ENCODE measurements around the gene PEX14. TPM values are rescaled to one million over a fixed set of nuclear protein-coding genes. Genes with fewer than 3 reads are reported as not detected.

PEX14 gene
- total and polyA plus RNA-seq, 2 experiments from 2014 or later: 17.6 to 19.6 TPM

DNA sequence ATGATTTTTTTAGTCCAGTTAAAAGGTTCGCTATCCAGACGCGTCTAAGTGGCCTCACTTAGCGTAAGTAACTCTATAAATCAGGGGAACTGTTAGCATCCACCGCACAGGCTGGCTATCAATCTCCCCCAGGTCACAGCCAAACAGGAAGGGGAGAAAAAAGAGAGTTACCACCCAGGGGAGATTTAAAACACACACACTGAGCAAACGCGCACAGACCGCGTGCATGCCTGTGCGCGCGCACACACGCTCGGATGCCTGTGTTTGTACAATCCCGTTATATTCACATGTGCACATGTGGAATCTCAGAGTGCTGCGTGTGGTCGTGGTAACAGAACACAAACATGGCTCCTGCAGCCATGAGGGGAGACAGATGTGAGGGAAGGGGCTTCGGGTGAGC, 196.3 kb downstream of the PEX14 start:
- no peak overlapping the region for H2AFZ ChIP-seq
- no peak for TF ChIP-seq NANOG (IDR thresholded peaks at IDR 0.05; ENCODE audit: borderline replicate concordance)
- TF ChIP-seq CREB1 (CRISPR knock-in tag; IDR thresholded peaks at IDR 0.05; ENCODE audit: low read depth): no peak
- TF ChIP-seq EZH2 (IDR thresholded peaks at IDR 0.05; ENCODE audit: low read depth, unreplicated experiment): no peak
- no peak for TF ChIP-seq POLR2AphosphoS5 (IDR thresholded peaks at IDR 0.05; ENCODE audit: low read depth)
- TF ChIP-seq, protein P1, sequence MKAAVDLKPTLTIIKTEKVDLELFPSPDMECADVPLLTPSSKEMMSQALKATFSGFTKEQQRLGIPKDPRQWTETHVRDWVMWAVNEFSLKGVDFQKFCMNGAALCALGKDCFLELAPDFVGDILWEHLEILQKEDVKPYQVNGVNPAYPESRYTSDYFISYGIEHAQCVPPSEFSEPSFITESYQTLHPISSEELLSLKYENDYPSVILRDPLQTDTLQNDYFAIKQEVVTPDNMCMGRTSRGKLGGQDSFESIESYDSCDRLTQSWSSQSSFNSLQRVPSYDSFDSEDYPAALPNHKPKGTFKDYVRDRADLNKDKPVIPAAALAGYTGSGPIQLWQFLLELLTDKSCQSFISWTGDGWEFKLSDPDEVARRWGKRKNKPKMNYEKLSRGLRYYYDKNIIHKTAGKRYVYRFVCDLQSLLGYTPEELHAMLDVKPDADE (IDR thresholded peaks at IDR 0.05): no peak
- no peak for TF ChIP-seq CTCF (conservative IDR thresholded peaks at IDR 0.05; ENCODE audit: low read depth in 2 of 2)
- no peak for TF ChIP-seq JUNB (IDR thresholded peaks at IDR 0.05; ENCODE audit: unreplicated experiment)
- no peak for TF ChIP-seq REST (IDR thresholded peaks at IDR 0.05; ENCODE audit: unreplicated experiment)
- no peak for TF ChIP-seq ZNF462 (CRISPR knock-in tag; IDR thresholded peaks at IDR 0.05)
- TF ChIP-seq EZH2phosphoT487 (IDR thresholded peaks at IDR 0.05; ENCODE audit: unreplicated experiment): no peak
- no peak for TF ChIP-seq ZNF114 (CRISPR knock-in tag; IDR thresholded peaks at IDR 0.05)
- no peak for TF ChIP-seq STAT1 (IDR thresholded peaks at IDR 0.05; ENCODE audit: unreplicated experiment)
- no peak for TF ChIP-seq ZNF331 (CRISPR knock-in tag; IDR thresholded peaks at IDR 0.05; ENCODE audit: low read depth)
- Mint-ChIP-seq H3K36me3 (ENCODE audit: low read depth) (no peaks in the 10 kb centered on the region), H3K4me1 (peaks cover 33% of the 10 kb centered on the region), H3K27me3 (ENCODE audit: insufficient read depth, low read depth, poor library complexity) (peaks cover 6% of the 10 kb centered on the region), H3K27ac (0 out of 2 replicates have a peak overlapping the region, but pooled peaks have one; percentile 62), H3K9me3 (no peaks in the 10 kb centered on the region), H3K4me3 (no peak overlapping the region)
- no peak overlapping the region for H3K4me2 ChIP-seq
- no peak overlapping the region for H3K4me3 ChIP-seq
- H4K20me1 ChIP-seq (replicated peaks; ENCODE audit: insufficient read depth): no peaks in the 10 kb centered on the region
- DNase-seq (ENCODE audit: low spot score): no peak
- no peak overlapping the region for H3K27ac ChIP-seq (ENCODE audit: low read depth)
- no peak for ATAC-seq
- no peaks in the 10 kb centered on the region for H3F3A ChIP-seq (replicated peaks; ENCODE audit: low read depth)
- H3K27me3 ChIP-seq (ENCODE audit: insufficient read depth): no peaks in the 10 kb centered on the region
- H3K36me3 ChIP-seq (ENCODE audit: insufficient read depth): no peaks in the 10 kb centered on the region; the same call in 1 of the 2 replicates
- H3K4me1 ChIP-seq (ENCODE audit: insufficient read depth): no peaks in the 10 kb centered on the region; the same call in 1 of the 2 replicates
- no peaks in the 10 kb centered on the region for H3K9me2 ChIP-seq (ENCODE audit: insufficient read depth)
- no peaks in the 10 kb centered on the region for H3K79me2 ChIP-seq (replicated peaks; ENCODE audit: insufficient read depth)

All from GM23338 (cell line).